Mucosa of descending colon (tissue), 3 donors: ENCODE results near the gene PTPRD. TPM values are rescaled to one million over a fixed set of nuclear protein-coding genes. Genes with fewer than 3 reads are reported as not detected.

Experiments used
- ATAC-seq: fragments of 200-7000 bp; cut with Tn5 transposase; one replicate; pipeline ENCODE4 v1.9.1; 2020; ENCODE audit warnings: mild to moderate bottlenecking, moderate library complexity
- DNase-seq, 3 donors: peaks; one replicate each; pipeline ENCODE4 v3.0.0-alpha.2; 2020
- H3K36me3 ChIP-seq: fragments of 200-600 bp; one replicate; pipeline ENCODE4 v1.8.0; 2021; ENCODE audit warnings: low read depth, mild to moderate bottlenecking
- H3K4me1 ChIP-seq: fragments of 200-600 bp; one replicate; pipeline ENCODE4 v1.8.0; 2021; ENCODE audit warnings: low read depth, mild to moderate bottlenecking
- H3K4me3 ChIP-seq: fragments of 200-600 bp; one replicate; pipeline ENCODE4 v1.8.0; 2021; ENCODE audit warnings: mild to moderate bottlenecking
- H3K9me3 ChIP-seq: fragments of 200-600 bp; one replicate; pipeline ENCODE4 v1.8.0; 2021; ENCODE audit warnings: mild to moderate bottlenecking
- intact Hi-C, 2 donors: fragments of 100-400 bp; cut with DNase I in 1 of 2; cut with micrococcal nuclease in 1 of 2; formaldehyde crosslinking; loops; one replicate each; pipeline versions ENCODE4 v1.11.0 to v1.11.1; 2022; cut with DNase I, micrococcal nuclease
- total RNA-seq, 3 donors: library from RNA; stranded (reverse); fragmentation: NEBNext Ultra II Directional in 2 of 3; extraction: Animal tissue kit (Norgen Biotek cat#: 25700) in 2 of 3; gene quantifications; one replicate each; pipeline versions ENCODE4 v1.2.1 to v1.2.4, GENCODE V29; 2021 to 2023
- TF ChIP-seq, protein P1 (sequence below): fragments of 200-600 bp; IDR thresholded peaks from one replicate; pipeline ENCODE4 v1.8.0; 2022; ENCODE audit warnings: antibody characterized with exemption, mild to moderate bottlenecking
- donor health status: DM: no; HTN: no; CAD: no; lungs with moderate emphysema.
- donor health status: DM: no; HTN: no; CAD: no.
- donor health status: DM: no; HTN: yes; CAD: no.

The PTPRD gene
- total RNA-seq, 3 donors from 2014 or later, result 52.7 to 128 (median 113) TPM

DNA sequence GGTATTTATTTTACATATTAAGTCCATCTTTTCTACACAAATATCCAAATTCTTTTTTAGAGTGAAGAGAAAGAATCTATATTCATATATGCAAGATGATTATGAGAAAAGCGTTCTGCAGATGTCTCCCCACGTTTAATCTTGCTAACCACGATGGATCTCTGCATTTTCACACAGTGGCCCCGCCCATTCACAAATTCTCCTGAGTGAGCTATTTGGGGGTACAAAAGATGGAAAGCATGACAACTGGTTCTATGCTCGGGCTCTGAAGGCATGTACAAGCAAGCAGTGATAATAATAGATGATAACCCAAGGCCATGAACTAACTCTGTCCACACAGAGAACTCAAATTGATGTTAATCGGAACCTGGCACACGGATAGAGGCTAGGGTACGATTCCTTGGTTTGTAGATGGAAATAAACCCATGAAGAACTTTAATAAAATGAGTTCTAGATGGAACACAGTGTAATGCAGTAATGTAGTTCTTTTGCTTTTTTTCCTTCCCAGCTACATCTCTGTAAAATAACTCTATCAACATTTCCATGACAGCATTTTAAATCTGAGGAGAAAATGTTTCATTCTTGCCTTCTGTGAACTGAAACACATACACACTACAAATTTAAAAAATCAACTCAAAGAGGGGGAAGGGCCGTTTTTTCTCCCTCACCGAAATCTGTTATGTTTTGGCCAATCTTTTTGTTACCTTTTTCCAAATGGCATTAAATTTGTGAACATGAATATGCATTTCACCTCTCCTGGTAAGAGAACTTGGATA is 1961.5 kb downstream of the PTPRD start:
- Histone ChIP-seq H3K4me3 (no peak overlapping the region), H3K36me3 (no peaks in the 10 kb centered on the region), H3K4me1 (no peaks in the 10 kb centered on the region), H3K9me3 (no peaks in the 10 kb centered on the region)
- DNase-seq, result no peak
- intact Hi-C loops, result no loop called here
- TF ChIP-seq, protein P1, sequence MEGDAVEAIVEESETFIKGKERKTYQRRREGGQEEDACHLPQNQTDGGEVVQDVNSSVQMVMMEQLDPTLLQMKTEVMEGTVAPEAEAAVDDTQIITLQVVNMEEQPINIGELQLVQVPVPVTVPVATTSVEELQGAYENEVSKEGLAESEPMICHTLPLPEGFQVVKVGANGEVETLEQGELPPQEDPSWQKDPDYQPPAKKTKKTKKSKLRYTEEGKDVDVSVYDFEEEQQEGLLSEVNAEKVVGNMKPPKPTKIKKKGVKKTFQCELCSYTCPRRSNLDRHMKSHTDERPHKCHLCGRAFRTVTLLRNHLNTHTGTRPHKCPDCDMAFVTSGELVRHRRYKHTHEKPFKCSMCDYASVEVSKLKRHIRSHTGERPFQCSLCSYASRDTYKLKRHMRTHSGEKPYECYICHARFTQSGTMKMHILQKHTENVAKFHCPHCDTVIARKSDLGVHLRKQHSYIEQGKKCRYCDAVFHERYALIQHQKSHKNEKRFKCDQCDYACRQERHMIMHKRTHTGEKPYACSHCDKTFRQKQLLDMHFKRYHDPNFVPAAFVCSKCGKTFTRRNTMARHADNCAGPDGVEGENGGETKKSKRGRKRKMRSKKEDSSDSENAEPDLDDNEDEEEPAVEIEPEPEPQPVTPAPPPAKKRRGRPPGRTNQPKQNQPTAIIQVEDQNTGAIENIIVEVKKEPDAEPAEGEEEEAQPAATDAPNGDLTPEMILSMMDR, result no peak
- no peak for ATAC-seq

GRCh38 chr9:8649807-8650206 is 1963.0 kb downstream of the PTPRD start:
- ATAC-seq, result no peak

GRCh38 chr9:8649160-8649559 is 1963.6 kb downstream of the PTPRD start:
- intact Hi-C loops, result no loop called here
- ATAC-seq (no peak), DNase-seq (no peak)
- TF ChIP-seq, protein P1, result no peak
- Histone ChIP-seq H3K9me3 (no peaks in the 10 kb centered on the region), H3K4me1 (no peaks in the 10 kb centered on the region), H3K36me3 (no peaks in the 10 kb centered on the region), H3K4me3 (no peak overlapping the region)

More at GRCh38 chr9:8649807-8650206, 1963.0 kb downstream of the PTPRD start:
- Histone ChIP-seq H3K4me3 (no peak overlapping the region), H3K36me3 (no peaks in the 10 kb centered on the region), H3K4me1 (no peaks in the 10 kb centered on the region), H3K9me3 (no peaks in the 10 kb centered on the region)
- TF ChIP-seq, protein P1, result no peak
- no peak for DNase-seq
- intact Hi-C loops, result no loop called here

GRCh38 chr9:8648271-8648845 is 1964.4 kb downstream of the PTPRD start:
- intact Hi-C loops, result no loop called here
- Histone ChIP-seq H3K4me3 (no peak overlapping the region), H3K36me3 (no peaks in the 10 kb centered on the region), H3K9me3 (no peaks in the 10 kb centered on the region), H3K4me1 (no peaks in the 10 kb centered on the region)
- DNase-seq (no peak), ATAC-seq (no peak)
- TF ChIP-seq, protein P1, result no peak

GRCh38 chr9:8647824-8648223 is 1965.0 kb downstream of the PTPRD start:
- ATAC-seq (no peak), DNase-seq (no peak)
- Histone ChIP-seq H3K4me3 (no peak overlapping the region), H3K36me3 (no peaks in the 10 kb centered on the region), H3K4me1 (no peaks in the 10 kb centered on the region), H3K9me3 (no peaks in the 10 kb centered on the region)
- intact Hi-C loops, result no loop called here
- TF ChIP-seq, protein P1, result no peak
